Hepatocyte (in vitro differentiated cells): ENCODE results near the gene SLC4A5. TPM values are rescaled to one million over a fixed set of nuclear protein-coding genes. Genes with fewer than 3 reads are reported as not detected.
"Not testable (repeated sequence)": the region's sequence is repeated elsewhere in the genome, so short reads cannot be mapped to it uniquely, and the experiment has no call there.

Experiments used
- DNase-seq: peaks from one replicate; pipeline ENCODE4 v3.0.0-alpha.2; 2016; ENCODE audit warnings: low spot score
- H2AFZ ChIP-seq: fragments of 200-600 bp; sonication (generic); 2 replicates; pipeline ENCODE4 v1.6.0; 2016; ENCODE audit warnings: antibody characterized with exemption, mild to moderate bottlenecking
- H3K27ac ChIP-seq: fragments of 200-600 bp; sonication (generic); 2 replicates; pipeline ENCODE4 v1.5.1; 2016; ENCODE audit warnings: mild to moderate bottlenecking
- H3K27me3 ChIP-seq: fragments of 200-600 bp; sonication (generic); 2 replicates; pipeline ENCODE4 v1.6.1; 2016
- H3K36me3 ChIP-seq: fragments of 200-600 bp; sonication (generic); replicated peaks from 2 replicates; pipeline ENCODE4 v1.5.1; 2016; ENCODE audit warnings: low read depth; ENCODE audit not compliant: insufficient read depth
- H3K4me1 ChIP-seq: fragments of 200-600 bp; sonication (generic); 2 replicates; pipeline ENCODE4 v1.5.1; 2016; ENCODE audit warnings: mild to moderate bottlenecking, moderate library complexity; ENCODE audit not compliant: insufficient read depth
- H3K4me2 ChIP-seq: fragments of 200-600 bp; sonication (generic); 2 replicates; pipeline ENCODE4 v1.6.0; 2016
- H3K4me3 ChIP-seq: fragments of 200-600 bp; sonication (generic); 2 replicates; pipeline ENCODE4 v1.5.1; 2016; ENCODE audit warnings: mild to moderate bottlenecking
- H3K79me2 ChIP-seq: fragments of 200-600 bp; sonication (generic); 2 replicates; pipeline ENCODE4 v1.6.0; 2017; ENCODE audit warnings: mild to moderate bottlenecking
- H3K9me2 ChIP-seq: fragments of 200-600 bp; sonication (generic); replicated peaks from 2 replicates; pipeline ENCODE4 v1.6.0; 2017; ENCODE audit warnings: mild to moderate bottlenecking; ENCODE audit not compliant: insufficient read depth
- H3K9me3 ChIP-seq: fragments of 200-600 bp; sonication (generic); 2 replicates; pipeline ENCODE4 v1.5.1; 2016; ENCODE audit warnings: low read depth, mild to moderate bottlenecking
- H4K20me1 ChIP-seq: fragments of 200-600 bp; sonication (generic); 2 replicates; pipeline ENCODE4 v1.6.0; 2016; ENCODE audit warnings: mild to moderate bottlenecking; ENCODE audit not compliant: insufficient read depth, poor library complexity, severe bottlenecking
- EZH2 ChIP-seq: fragments of 200-600 bp; sonication (generic); IDR thresholded peaks from 2 replicates; pipeline ENCODE4 v1.6.1; 2016; ENCODE audit warnings: antibody characterized with exemption, mild to moderate bottlenecking, borderline replicate concordance
- EZH2phosphoT487 ChIP-seq: fragments of 200-600 bp; sonication (generic); IDR thresholded peaks from one replicate; pipeline ENCODE4 v1.6.1; 2018; ENCODE audit warnings: antibody characterized with exemption, mild to moderate bottlenecking, low read depth, moderate library complexity; ENCODE audit not compliant: unreplicated experiment, severe bottlenecking
- WGBS: methylation state at CpG from one replicate; pipeline ENCODE4 v1.1.6; 2016; ENCODE audit warnings: low lambda C conversion rate; ENCODE audit errors: missing lambda C conversion rate; 5-methylcytosine and 5-hydroxymethylcytosine counted together
- polyA plus RNA-seq: library from polyadenylated mRNA; unstranded; fragments of >200 nt; fragmentation: Nextera tagmentation; extraction: Ambion mirVana; gene quantifications from 2 replicates; pipeline ENCODE4 v1.2.1, GENCODE V29; 2016
- total RNA-seq: library from RNA; depleted of rRNA; stranded (reverse); fragments of >200 nt; gene quantifications from 2 replicates; pipeline ENCODE4 v1.2.3, GENCODE V29; 2014
- TF ChIP-seq, protein P1 (sequence below): fragments of 200-600 bp; sonication (generic); IDR thresholded peaks from 2 replicates; pipeline ENCODE4 v1.5.1; 2016; ENCODE audit warnings: antibody characterized with exemption, mild to moderate bottlenecking; ENCODE audit not compliant: poor library complexity

Gene SLC4A5
- total and polyA plus RNA-seq, 2 experiments from 2014 or later = 0.28 to 1.5 TPM

GRCh38 chr2:74221091-74221490, 122.1 kb downstream of the SLC4A5 start:
- Histone ChIP-seq H3K4me3 (no peak overlapping the region), H3K36me3 (no peaks in the 10 kb centered on the region), H3K4me1 (no peaks in the 10 kb centered on the region), H3K9me3 (no peaks in the 10 kb centered on the region), H2AFZ (no peak overlapping the region), H3K9me2 (no peaks in the 10 kb centered on the region), H3K27me3 (no peaks in the 10 kb centered on the region), H3K4me2 (no peak overlapping the region), H4K20me1 (no peaks in the 10 kb centered on the region), H3K79me2 (no peaks in the 10 kb centered on the region), H3K27ac (no peak overlapping the region)
- WGBS = 94% methylated on average over 6 of the region's 6 CpGs
- TF ChIP-seq EZH2phosphoT487 = no peak
- TF ChIP-seq EZH2 = no peak
- TF ChIP-seq, protein P1, sequence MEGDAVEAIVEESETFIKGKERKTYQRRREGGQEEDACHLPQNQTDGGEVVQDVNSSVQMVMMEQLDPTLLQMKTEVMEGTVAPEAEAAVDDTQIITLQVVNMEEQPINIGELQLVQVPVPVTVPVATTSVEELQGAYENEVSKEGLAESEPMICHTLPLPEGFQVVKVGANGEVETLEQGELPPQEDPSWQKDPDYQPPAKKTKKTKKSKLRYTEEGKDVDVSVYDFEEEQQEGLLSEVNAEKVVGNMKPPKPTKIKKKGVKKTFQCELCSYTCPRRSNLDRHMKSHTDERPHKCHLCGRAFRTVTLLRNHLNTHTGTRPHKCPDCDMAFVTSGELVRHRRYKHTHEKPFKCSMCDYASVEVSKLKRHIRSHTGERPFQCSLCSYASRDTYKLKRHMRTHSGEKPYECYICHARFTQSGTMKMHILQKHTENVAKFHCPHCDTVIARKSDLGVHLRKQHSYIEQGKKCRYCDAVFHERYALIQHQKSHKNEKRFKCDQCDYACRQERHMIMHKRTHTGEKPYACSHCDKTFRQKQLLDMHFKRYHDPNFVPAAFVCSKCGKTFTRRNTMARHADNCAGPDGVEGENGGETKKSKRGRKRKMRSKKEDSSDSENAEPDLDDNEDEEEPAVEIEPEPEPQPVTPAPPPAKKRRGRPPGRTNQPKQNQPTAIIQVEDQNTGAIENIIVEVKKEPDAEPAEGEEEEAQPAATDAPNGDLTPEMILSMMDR = no peak
- no peak for DNase-seq

GRCh38 chr2:74219846-74220486, 123.2 kb downstream of the SLC4A5 start:
- 98% methylated on average over 5 of the region's 5 CpGs for WGBS
- no peak overlapping the region for H3K4me2 ChIP-seq
- no peak overlapping the region for H2AFZ ChIP-seq
- H4K20me1 ChIP-seq = no peaks in the 10 kb centered on the region
- H3K79me2 ChIP-seq = no peaks in the 10 kb centered on the region
- H3K9me3 ChIP-seq = no peaks in the 10 kb centered on the region
- TF ChIP-seq EZH2 (no peak), EZH2phosphoT487 (no peak)
- TF ChIP-seq, protein P1 = no peak
- H3K4me1 ChIP-seq = no peaks in the 10 kb centered on the region
- DNase-seq = no peak
- no peaks in the 10 kb centered on the region for H3K9me2 ChIP-seq
- H3K27me3 ChIP-seq = no peaks in the 10 kb centered on the region
- no peak overlapping the region for H3K4me3 ChIP-seq
- no peak overlapping the region for H3K27ac ChIP-seq
- H3K36me3 ChIP-seq = no peaks in the 10 kb centered on the region

- Histone ChIP-seq H2AFZ (no peak overlapping the region), H3K9me3 (no peaks in the 10 kb centered on the region), H3K9me2 (peaks cover 4% of the 10 kb centered on the region), H3K4me3 (no peak overlapping the region), H3K4me1 (no peaks in the 10 kb centered on the region), H3K36me3 (no peaks in the 10 kb centered on the region), H3K79me2 (no peaks in the 10 kb centered on the region), H3K27me3 (no peaks in the 10 kb centered on the region), H4K20me1 (no peaks in the 10 kb centered on the region), H3K27ac (no peak overlapping the region), H3K4me2 (no peak overlapping the region)
- TF ChIP-seq, protein P1 = no peak
- TF ChIP-seq EZH2 (no peak), EZH2phosphoT487 (no peak)
- no peak for DNase-seq
- 92% methylated on average over 2 of the region's 2 CpGs for whole genome bisulfite sequencing
Observed at GRCh38 chr2:74216642-74217041, 126.6 kb downstream of the SLC4A5 start.

GRCh38 chr2:74215771-74216170, 127.4 kb downstream of the SLC4A5 start:
- WGBS = 95% methylated on average over 6 of the region's 6 CpGs
- not testable (repeated sequence) for H3K36me3 ChIP-seq, H3K27me3 ChIP-seq, H3K9me3 ChIP-seq, H3K27ac ChIP-seq, H2AFZ ChIP-seq, H3K4me1 ChIP-seq, H4K20me1 ChIP-seq, H3K9me2 ChIP-seq, H3K4me2 ChIP-seq, H3K79me2 ChIP-seq, DNase-seq, H3K4me3 ChIP-seq
